ENCODE measurements around the gene SMIM20. TPM values are rescaled to one million over a fixed set of nuclear protein-coding genes. Genes with fewer than 3 reads are reported as not detected.

Gene SMIM20
- polyA plus RNA-seq, 1 donor from 2014 or later = 19.1 TPM

DNA sequence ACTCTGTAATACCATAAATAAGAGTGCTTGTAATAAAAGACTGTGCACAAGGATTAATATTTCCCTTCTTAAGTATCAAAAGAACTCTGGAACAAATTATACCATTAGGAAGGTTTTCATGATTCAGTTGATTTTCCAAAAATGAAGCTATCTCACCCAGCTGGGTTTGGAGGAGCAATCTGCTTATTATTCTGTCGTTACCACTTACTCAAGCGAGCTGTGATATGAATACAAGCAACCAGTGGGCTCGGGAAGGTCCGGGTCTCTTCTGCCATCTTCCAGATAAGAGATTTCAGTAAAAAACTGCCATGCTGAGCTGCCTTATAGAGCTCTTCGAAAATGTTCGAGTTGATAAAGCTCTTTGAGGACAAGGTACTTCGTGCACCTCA lies 15.3 kb downstream of the SMIM20 start:
- Histone ChIP-seq H2AFZ (ENCODE audit: low read depth, low read length) (no peak overlapping the region), H3K9ac (ENCODE audit: low read length) (no peak overlapping the region), H3K9me2 (ENCODE audit: insufficient read depth, low read length) (no peaks in the 10 kb centered on the region), H3K27ac (ENCODE audit: low read length) (no peak overlapping the region), H3K36me3 (ENCODE audit: insufficient read depth, low read length) (no peaks in the 10 kb centered on the region), H3K9me3 (ENCODE audit: low read length) (no peaks in the 10 kb centered on the region), H3K27me3 (ENCODE audit: insufficient read depth, low read depth, low read length) (no peaks in the 10 kb centered on the region), H3F3A (ENCODE audit: insufficient read depth, low read length, poor library complexity, severe bottlenecking) (no peaks in the 10 kb centered on the region), H3K79me2 (replicated peaks; ENCODE audit: insufficient read depth, low read length) (no peaks in the 10 kb centered on the region), H4K20me1 (ENCODE audit: insufficient read depth) (no peaks in the 10 kb centered on the region), H3K4me2 (ENCODE audit: low read length) (no peak overlapping the region), H3K4me3 (ENCODE audit: low read length) (no peak overlapping the region)
- TF ChIP-seq, protein P1, sequence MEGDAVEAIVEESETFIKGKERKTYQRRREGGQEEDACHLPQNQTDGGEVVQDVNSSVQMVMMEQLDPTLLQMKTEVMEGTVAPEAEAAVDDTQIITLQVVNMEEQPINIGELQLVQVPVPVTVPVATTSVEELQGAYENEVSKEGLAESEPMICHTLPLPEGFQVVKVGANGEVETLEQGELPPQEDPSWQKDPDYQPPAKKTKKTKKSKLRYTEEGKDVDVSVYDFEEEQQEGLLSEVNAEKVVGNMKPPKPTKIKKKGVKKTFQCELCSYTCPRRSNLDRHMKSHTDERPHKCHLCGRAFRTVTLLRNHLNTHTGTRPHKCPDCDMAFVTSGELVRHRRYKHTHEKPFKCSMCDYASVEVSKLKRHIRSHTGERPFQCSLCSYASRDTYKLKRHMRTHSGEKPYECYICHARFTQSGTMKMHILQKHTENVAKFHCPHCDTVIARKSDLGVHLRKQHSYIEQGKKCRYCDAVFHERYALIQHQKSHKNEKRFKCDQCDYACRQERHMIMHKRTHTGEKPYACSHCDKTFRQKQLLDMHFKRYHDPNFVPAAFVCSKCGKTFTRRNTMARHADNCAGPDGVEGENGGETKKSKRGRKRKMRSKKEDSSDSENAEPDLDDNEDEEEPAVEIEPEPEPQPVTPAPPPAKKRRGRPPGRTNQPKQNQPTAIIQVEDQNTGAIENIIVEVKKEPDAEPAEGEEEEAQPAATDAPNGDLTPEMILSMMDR (IDR thresholded peaks at IDR 0.05; ENCODE audit: poor library complexity, severe bottlenecking) = no peak
- no peak for TF ChIP-seq TAF1 (IDR thresholded peaks at IDR 0.05; ENCODE audit: low read depth)
- TF ChIP-seq POLR2AphosphoS5 (IDR thresholded peaks at IDR 0.05) = no peak
- no peak for TF ChIP-seq EZH2 (IDR thresholded peaks at IDR 0.05; ENCODE audit: borderline replicate concordance, insufficient read depth, low read length, poor library complexity, severe bottlenecking)
- TF ChIP-seq MXI1 (conservative IDR thresholded peaks at IDR 0.05; ENCODE audit: poor library complexity, severe bottlenecking) = no peak
- TF ChIP-seq, protein P2, sequence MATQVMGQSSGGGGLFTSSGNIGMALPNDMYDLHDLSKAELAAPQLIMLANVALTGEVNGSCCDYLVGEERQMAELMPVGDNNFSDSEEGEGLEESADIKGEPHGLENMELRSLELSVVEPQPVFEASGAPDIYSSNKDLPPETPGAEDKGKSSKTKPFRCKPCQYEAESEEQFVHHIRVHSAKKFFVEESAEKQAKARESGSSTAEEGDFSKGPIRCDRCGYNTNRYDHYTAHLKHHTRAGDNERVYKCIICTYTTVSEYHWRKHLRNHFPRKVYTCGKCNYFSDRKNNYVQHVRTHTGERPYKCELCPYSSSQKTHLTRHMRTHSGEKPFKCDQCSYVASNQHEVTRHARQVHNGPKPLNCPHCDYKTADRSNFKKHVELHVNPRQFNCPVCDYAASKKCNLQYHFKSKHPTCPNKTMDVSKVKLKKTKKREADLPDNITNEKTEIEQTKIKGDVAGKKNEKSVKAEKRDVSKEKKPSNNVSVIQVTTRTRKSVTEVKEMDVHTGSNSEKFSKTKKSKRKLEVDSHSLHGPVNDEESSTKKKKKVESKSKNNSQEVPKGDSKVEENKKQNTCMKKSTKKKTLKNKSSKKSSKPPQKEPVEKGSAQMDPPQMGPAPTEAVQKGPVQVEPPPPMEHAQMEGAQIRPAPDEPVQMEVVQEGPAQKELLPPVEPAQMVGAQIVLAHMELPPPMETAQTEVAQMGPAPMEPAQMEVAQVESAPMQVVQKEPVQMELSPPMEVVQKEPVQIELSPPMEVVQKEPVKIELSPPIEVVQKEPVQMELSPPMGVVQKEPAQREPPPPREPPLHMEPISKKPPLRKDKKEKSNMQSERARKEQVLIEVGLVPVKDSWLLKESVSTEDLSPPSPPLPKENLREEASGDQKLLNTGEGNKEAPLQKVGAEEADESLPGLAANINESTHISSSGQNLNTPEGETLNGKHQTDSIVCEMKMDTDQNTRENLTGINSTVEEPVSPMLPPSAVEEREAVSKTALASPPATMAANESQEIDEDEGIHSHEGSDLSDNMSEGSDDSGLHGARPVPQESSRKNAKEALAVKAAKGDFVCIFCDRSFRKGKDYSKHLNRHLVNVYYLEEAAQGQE (IDR thresholded peaks at IDR 0.05; ENCODE audit: borderline replicate concordance) = no peak
- no peak for TF ChIP-seq RAD21 (conservative IDR thresholded peaks at IDR 0.05)
- TF ChIP-seq EP300 (conservative IDR thresholded peaks at IDR 0.05; ENCODE audit: poor library complexity, severe bottlenecking) = no peak
- TF ChIP-seq SMC3 (conservative IDR thresholded peaks at IDR 0.05; ENCODE audit: poor library complexity) = no peak

DNA sequence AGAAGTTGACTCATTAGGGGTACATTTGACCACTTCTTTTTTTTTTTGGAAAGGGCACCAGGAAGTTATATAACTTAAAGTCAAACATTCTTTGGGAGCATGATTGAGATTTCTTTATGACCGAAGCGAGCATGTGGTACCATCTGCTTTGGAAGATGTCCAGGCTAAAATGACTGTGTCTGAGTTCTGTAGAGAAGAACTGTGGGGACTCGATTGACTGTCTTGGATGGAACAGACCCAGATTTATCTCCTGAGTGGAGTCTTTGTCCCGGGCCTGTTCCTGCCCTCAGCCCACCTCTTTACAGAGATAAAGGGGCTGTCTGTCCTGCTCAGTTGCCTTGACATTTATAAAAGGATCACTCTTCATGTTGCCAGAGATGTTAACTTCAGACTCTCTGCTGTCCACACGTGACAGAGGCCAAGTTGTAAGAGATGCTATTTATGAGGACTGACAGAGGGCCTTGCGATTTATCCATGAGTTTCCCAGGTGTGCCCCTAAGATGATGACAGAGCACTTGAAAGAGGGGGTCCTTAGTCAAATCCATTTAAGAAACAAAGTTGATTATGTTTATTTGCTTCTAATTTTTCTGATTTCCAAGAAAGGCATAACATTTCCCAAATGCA lies 16.8 kb downstream of the SMIM20 start:
- no peak overlapping the region for H3K4me2 ChIP-seq (ENCODE audit: low read length)

More for the DNA sequence above, 16.8 kb downstream of the SMIM20 start:
- no peaks in the 10 kb centered on the region for H3K9me2 ChIP-seq (ENCODE audit: insufficient read depth, low read length)
- H3K4me3 ChIP-seq (ENCODE audit: low read length) = no peak overlapping the region
- no peaks in the 10 kb centered on the region for H3K36me3 ChIP-seq (ENCODE audit: insufficient read depth, low read length)
- H3K9ac ChIP-seq (ENCODE audit: low read length) = no peak overlapping the region
- H4K20me1 ChIP-seq (ENCODE audit: insufficient read depth) = no peaks in the 10 kb centered on the region
- no peaks in the 10 kb centered on the region for H3F3A ChIP-seq (ENCODE audit: insufficient read depth, low read length, poor library complexity, severe bottlenecking)
- H3K27me3 ChIP-seq (ENCODE audit: insufficient read depth, low read depth, low read length) = no peaks in the 10 kb centered on the region
- no peak for TF ChIP-seq RAD21 (conservative IDR thresholded peaks at IDR 0.05)
- no peak for TF ChIP-seq EP300 (conservative IDR thresholded peaks at IDR 0.05; ENCODE audit: poor library complexity, severe bottlenecking)
- TF ChIP-seq, protein P2 (IDR thresholded peaks at IDR 0.05; ENCODE audit: borderline replicate concordance) = no peak
- TF ChIP-seq EZH2 (IDR thresholded peaks at IDR 0.05; ENCODE audit: borderline replicate concordance, insufficient read depth, low read length, poor library complexity, severe bottlenecking) = no peak
- TF ChIP-seq POLR2AphosphoS5 (IDR thresholded peaks at IDR 0.05) = no peak
- TF ChIP-seq SMC3 (conservative IDR thresholded peaks at IDR 0.05; ENCODE audit: poor library complexity) = no peak
- TF ChIP-seq MXI1 (conservative IDR thresholded peaks at IDR 0.05; ENCODE audit: poor library complexity, severe bottlenecking) = no peak
- no peak for TF ChIP-seq TAF1 (IDR thresholded peaks at IDR 0.05; ENCODE audit: low read depth)
- TF ChIP-seq, protein P1 (IDR thresholded peaks at IDR 0.05; ENCODE audit: poor library complexity, severe bottlenecking) = no peak
- H3K79me2 ChIP-seq (replicated peaks; ENCODE audit: insufficient read depth, low read length) = no peaks in the 10 kb centered on the region
- H3K27ac ChIP-seq (ENCODE audit: low read length) = no peak overlapping the region
- H3K9me3 ChIP-seq (ENCODE audit: low read length) = no peaks in the 10 kb centered on the region
- no peak overlapping the region for H2AFZ ChIP-seq (ENCODE audit: low read depth, low read length)
